HEK293T (cell line): ENCODE measurements around the gene MAST2.
"Not testable (repeated sequence)": the region's sequence is repeated elsewhere in the genome, so short reads cannot be mapped to it uniquely, and the experiment has no call there.

Experiments used
- ARNT ChIP-seq: fragments of 450-650 bp; IDR thresholded peaks from 2 replicates; pipeline ENCODE4 v1.6.1; 2017; ENCODE audit warnings: mild to moderate bottlenecking
- CTBP1 ChIP-seq: fragments of 450-650 bp; IDR thresholded peaks from 2 replicates; pipeline ENCODE4 v1.6.1; 2016; ENCODE audit warnings: borderline replicate concordance
- FOXA1 ChIP-seq: fragments of 450-650 bp; IDR thresholded peaks from 2 replicates; pipeline ENCODE4 v1.6.1; 2016; ENCODE audit warnings: mild to moderate bottlenecking
- FOXK2 ChIP-seq: fragments of 450-650 bp; IDR thresholded peaks from 2 replicates; pipeline ENCODE4 v1.6.1; 2016; ENCODE audit warnings: mild to moderate bottlenecking
- FOXM1 ChIP-seq: fragments of 450-650 bp; IDR thresholded peaks from 2 replicates; pipeline ENCODE4 v1.6.1; 2017; ENCODE audit warnings: mild to moderate bottlenecking, borderline replicate concordance
- HDGF ChIP-seq: fragments of 450-650 bp; IDR thresholded peaks from 2 replicates; pipeline ENCODE4 v1.6.1; 2017; ENCODE audit warnings: antibody characterized with exemption, borderline replicate concordance
- L3MBTL2 ChIP-seq: fragments of 450-650 bp; conservative IDR thresholded peaks from 2 replicates; pipeline ENCODE4 v1.6.1; 2016; ENCODE audit warnings: mild to moderate bottlenecking
- LEF1 ChIP-seq: fragments of 450-650 bp; IDR thresholded peaks from 2 replicates; pipeline ENCODE4 v1.6.1; 2017; ENCODE audit warnings: mild to moderate bottlenecking, borderline replicate concordance
- SP1 ChIP-seq: fragments of 450-650 bp; IDR thresholded peaks from 2 replicates; pipeline ENCODE4 v1.6.1; 2017
- SUZ12 ChIP-seq: fragments of 450-650 bp; IDR thresholded peaks from 2 replicates; pipeline ENCODE4 v1.6.1; 2016; ENCODE audit warnings: mild to moderate bottlenecking
- TARDBP ChIP-seq: fragments of 450-650 bp; IDR thresholded peaks from 2 replicates; pipeline ENCODE4 v1.6.1; 2016
- ZNF384 ChIP-seq: fragments of 450-650 bp; IDR thresholded peaks from 2 replicates; pipeline ENCODE4 v1.6.1; 2016
- TF ChIP-seq, protein P1 (sequence below): fragments of 450-650 bp; IDR thresholded peaks from 2 replicates; pipeline ENCODE4 v1.6.1; 2016

DNA sequence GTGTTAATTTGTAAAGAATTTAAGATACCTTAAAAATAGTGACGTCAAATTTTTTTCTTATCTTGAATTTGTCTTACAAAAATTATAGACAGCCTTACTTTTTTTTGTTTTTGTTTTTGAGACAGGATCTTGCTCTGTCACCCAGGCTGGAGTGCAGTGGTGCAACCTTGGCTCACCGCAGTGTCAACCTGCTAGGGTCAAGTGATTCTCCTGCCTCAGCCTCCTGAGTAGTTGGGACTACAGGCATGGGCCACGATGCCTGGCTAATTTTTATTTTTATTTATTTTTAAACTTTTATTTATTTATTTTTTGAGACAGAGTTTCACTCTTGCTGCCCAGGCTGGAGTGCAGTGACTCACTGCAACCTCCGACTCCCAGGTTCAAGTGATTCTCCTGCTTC is 40.6 kb downstream of the MAST2 start:
- TF ChIP-seq FOXK2, LEF1, FOXM1, ZNF384, SP1, FOXA1, L3MBTL2, ARNT, HDGF, TARDBP, SUZ12, CTBP1: not testable (repeated sequence)
- TF ChIP-seq, protein P1, sequence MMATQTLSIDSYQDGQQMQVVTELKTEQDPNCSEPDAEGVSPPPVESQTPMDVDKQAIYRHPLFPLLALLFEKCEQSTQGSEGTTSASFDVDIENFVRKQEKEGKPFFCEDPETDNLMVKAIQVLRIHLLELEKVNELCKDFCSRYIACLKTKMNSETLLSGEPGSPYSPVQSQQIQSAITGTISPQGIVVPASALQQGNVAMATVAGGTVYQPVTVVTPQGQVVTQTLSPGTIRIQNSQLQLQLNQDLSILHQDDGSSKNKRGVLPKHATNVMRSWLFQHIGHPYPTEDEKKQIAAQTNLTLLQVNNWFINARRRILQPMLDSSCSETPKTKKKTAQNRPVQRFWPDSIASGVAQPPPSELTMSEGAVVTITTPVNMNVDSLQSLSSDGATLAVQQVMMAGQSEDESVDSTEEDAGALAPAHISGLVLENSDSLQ = not testable (repeated sequence)
